ENCODE data around the gene ILDR1. TPM values are rescaled to one million over a fixed set of nuclear protein-coding genes. Genes with fewer than 3 reads are reported as not detected.
A peak's percentile ranks its signal among the peaks of the same experiment; 100 is the strongest.

ILDR1 gene
- total and polyA plus RNA-seq, 10 of the 15 experiments (the other 5 are each of a cell fraction or from before 2014, with no cell fraction given): 1.3 to 12.0 (median 7.0) TPM

DNA sequence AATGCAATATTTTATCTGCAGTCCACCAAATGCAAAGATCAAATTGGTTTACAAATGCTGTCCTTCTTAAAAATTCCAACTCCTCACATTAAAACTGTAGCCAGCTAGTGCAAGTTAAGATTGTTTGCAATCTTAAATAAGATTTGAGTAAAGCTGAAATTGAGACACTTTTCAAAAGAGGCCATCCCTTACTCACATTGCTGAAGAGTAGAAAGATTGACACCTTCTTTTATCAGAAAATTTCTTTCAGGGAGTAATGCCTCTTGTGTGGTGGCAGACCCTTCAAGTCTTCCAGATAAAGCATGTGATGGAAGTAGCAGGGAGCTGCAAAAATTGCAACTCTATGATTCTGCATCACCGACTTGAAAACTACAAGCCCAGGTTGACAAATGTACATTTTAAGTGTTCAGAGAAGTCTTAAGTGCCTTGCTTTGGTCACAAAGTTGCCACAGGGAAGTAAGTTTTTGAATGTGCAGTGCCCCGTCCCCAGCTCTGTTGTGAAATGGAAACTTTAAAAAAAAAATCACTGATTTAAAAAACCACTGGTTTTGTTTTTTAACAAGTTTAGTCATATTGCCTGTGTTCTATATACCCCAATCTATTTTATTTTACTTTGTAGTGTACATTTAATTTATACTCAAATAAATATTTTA, 45.7 kb upstream of the ILDR1 start (continued):
- TF ChIP-seq, protein P1, sequence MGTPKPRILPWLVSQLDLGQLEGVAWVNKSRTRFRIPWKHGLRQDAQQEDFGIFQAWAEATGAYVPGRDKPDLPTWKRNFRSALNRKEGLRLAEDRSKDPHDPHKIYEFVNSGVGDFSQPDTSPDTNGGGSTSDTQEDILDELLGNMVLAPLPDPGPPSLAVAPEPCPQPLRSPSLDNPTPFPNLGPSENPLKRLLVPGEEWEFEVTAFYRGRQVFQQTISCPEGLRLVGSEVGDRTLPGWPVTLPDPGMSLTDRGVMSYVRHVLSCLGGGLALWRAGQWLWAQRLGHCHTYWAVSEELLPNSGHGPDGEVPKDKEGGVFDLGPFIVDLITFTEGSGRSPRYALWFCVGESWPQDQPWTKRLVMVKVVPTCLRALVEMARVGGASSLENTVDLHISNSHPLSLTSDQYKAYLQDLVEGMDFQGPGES (IDR thresholded peaks at IDR 0.05): no peak
- no peak for TF ChIP-seq BACH1 (IDR thresholded peaks at IDR 0.05; ENCODE audit: borderline replicate concordance)
- no peak for TF ChIP-seq ZNF274 (IDR thresholded peaks at IDR 0.05; ENCODE audit: insufficient read depth, insufficient read length)
- no peak for TF ChIP-seq POLR2AphosphoS2 (IDR thresholded peaks at IDR 0.05; ENCODE audit: low read depth, low read length)
- no peak for TF ChIP-seq RFX5 (IDR thresholded peaks at IDR 0.05; ENCODE audit: low read depth, low read length)
- TF ChIP-seq, protein P2, sequence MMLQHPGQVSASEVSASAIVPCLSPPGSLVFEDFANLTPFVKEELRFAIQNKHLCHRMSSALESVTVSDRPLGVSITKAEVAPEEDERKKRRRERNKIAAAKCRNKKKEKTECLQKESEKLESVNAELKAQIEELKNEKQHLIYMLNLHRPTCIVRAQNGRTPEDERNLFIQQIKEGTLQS (IDR thresholded peaks at IDR 0.05; ENCODE audit: borderline replicate concordance, extremely low read depth, low read depth, low read length): no peak
- no peak for TF ChIP-seq DPF2 (IDR thresholded peaks at IDR 0.05)
- TF ChIP-seq NFXL1 (IDR thresholded peaks at IDR 0.05; ENCODE audit: borderline replicate concordance): no peak
- no peak for TF ChIP-seq ASH2L (IDR thresholded peaks at IDR 0.05; ENCODE audit: borderline replicate concordance, low read depth)
- TF ChIP-seq ESRRA (IDR thresholded peaks at IDR 0.05; ENCODE audit: low read length): no peak
- TF ChIP-seq, protein P3, sequence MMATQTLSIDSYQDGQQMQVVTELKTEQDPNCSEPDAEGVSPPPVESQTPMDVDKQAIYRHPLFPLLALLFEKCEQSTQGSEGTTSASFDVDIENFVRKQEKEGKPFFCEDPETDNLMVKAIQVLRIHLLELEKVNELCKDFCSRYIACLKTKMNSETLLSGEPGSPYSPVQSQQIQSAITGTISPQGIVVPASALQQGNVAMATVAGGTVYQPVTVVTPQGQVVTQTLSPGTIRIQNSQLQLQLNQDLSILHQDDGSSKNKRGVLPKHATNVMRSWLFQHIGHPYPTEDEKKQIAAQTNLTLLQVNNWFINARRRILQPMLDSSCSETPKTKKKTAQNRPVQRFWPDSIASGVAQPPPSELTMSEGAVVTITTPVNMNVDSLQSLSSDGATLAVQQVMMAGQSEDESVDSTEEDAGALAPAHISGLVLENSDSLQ (IDR thresholded peaks at IDR 0.05): peak; percentile 62
- no peak for TF ChIP-seq CBFB (IDR thresholded peaks at IDR 0.05; ENCODE audit: low read depth)
- TF ChIP-seq, protein P4, sequence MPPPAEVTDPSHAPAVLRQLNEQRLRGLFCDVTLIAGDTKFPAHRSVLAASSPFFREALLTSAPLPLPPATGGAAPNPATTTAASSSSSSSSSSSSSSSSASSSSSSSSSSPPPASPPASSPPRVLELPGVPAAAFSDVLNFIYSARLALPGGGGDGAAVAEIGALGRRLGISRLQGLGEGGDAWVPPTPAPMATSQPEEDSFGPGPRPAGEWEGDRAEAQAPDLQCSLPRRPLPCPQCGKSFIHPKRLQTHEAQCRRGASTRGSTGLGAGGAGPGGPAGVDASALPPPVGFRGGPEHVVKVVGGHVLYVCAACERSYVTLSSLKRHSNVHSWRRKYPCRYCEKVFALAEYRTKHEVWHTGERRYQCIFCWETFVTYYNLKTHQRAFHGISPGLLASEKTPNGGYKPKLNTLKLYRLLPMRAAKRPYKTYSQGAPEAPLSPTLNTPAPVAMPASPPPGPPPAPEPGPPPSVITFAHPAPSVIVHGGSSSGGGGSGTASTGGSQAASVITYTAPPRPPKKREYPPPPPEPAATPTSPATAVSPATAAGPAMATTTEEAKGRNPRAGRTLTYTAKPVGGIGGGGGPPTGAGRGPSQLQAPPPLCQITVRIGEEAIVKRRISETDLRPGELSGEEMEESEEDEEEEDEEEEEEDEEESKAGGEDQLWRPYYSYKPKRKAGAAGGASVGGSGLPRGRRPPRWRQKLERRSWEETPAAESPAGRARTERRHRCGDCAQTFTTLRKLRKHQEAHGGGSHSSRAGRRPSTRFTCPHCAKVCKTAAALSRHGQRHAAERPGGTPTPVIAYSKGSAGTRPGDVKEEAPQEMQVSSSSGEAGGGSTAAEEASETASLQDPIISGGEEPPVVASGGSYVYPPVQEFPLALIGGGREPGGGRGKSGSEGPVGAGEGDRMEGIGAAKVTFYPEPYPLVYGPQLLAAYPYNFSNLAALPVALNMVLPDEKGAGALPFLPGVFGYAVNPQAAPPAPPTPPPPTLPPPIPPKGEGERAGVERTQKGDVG (CRISPR knock-in tag; IDR thresholded peaks at IDR 0.05): no peak
- TF ChIP-seq, protein P5, sequence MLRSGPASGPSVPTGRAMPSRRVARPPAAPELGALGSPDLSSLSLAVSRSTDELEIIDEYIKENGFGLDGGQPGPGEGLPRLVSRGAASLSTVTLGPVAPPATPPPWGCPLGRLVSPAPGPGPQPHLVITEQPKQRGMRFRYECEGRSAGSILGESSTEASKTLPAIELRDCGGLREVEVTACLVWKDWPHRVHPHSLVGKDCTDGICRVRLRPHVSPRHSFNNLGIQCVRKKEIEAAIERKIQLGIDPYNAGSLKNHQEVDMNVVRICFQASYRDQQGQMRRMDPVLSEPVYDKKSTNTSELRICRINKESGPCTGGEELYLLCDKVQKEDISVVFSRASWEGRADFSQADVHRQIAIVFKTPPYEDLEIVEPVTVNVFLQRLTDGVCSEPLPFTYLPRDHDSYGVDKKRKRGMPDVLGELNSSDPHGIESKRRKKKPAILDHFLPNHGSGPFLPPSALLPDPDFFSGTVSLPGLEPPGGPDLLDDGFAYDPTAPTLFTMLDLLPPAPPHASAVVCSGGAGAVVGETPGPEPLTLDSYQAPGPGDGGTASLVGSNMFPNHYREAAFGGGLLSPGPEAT (IDR thresholded peaks at IDR 0.05; ENCODE audit: low read depth): no peak; the same call in 1 of the 2 replicates
- TF ChIP-seq MEF2A (IDR thresholded peaks at IDR 0.05; ENCODE audit: insufficient read depth, low read depth, low read length): 0 out of 2 replicates have a peak, but pooled peaks have one; percentile 38
- TF ChIP-seq NFIC (IDR thresholded peaks at IDR 0.05; ENCODE audit: low read depth, low read length): no peak
- no peak for TF ChIP-seq SMAD1 (IDR thresholded peaks at IDR 0.05; ENCODE audit: low read depth, partially characterized antibody)
